Measurements from ENCODE around the gene RBM20. TPM values are rescaled to one million over a fixed set of nuclear protein-coding genes. Genes with fewer than 3 reads are reported as not detected.

Gene RBM20
- polyA plus RNA-seq, 1 donor (not counting 4 experiments of a cell fraction or from before 2014, with no cell fraction given): 0.01 TPM

GRCh38 chr10:110656612-110657011 lies 12.5 kb downstream of the RBM20 start:
- peaks cover 7% of the 10 kb centered on the region for H3K27me3 ChIP-seq (ENCODE audit: control insufficient read depth, extremely low read depth, insufficient read depth, low read length)
- no peak overlapping the region for H3K4me2 ChIP-seq (ENCODE audit: control insufficient read depth, extremely low read depth, insufficient read depth, low read depth, low read length)
- no peaks in the 10 kb centered on the region for H4K20me1 ChIP-seq (ENCODE audit: control insufficient read depth, extremely low read depth, insufficient read depth, low read length)
- no peaks in the 10 kb centered on the region for H3K79me2 ChIP-seq (ENCODE audit: control insufficient read depth, insufficient read depth, low read length)
- no peak overlapping the region for H3K27ac ChIP-seq (ENCODE audit: control insufficient read depth, insufficient read depth, low read length)
- H3K9ac ChIP-seq (ENCODE audit: control insufficient read depth, extremely low read depth, insufficient read depth, low read length): no peak overlapping the region
- no peak for DNase-seq (ENCODE audit: low read depth, low spot score)
- H2AFZ ChIP-seq (ENCODE audit: control insufficient read depth, low read length): no peak overlapping the region
- dilution Hi-C loops (cut with MboI; ENCODE audit: extremely low pct_ligation_motif_present, low sequenced_read_pairs): no loop called here
- H3K4me1 ChIP-seq (ENCODE audit: control insufficient read depth, extremely low read depth, insufficient read depth, low read length): peaks cover 5% of the 10 kb centered on the region
- no peaks in the 10 kb centered on the region for H3K36me3 ChIP-seq (ENCODE audit: control insufficient read depth in 2 of 2, extremely low read depth in 1 of 2, insufficient read depth in 2 of 2, low read length in 2 of 2)
- H3K9me3 ChIP-seq (ENCODE audit: control insufficient read depth, low read depth, low read length): no peaks in the 10 kb centered on the region
- peak; percentile 13 for FAIRE-seq
- H3K9me1 ChIP-seq (ENCODE audit: control insufficient read depth, extremely low read depth, insufficient read depth, low read length): no peaks in the 10 kb centered on the region
- H3K4me3 ChIP-seq (ENCODE audit: control insufficient read depth in 2 of 3, extremely low read depth in 1 of 3, insufficient read depth in 2 of 3, low read depth in 1 of 3, low read length in 3 of 3): no peak overlapping the region
- TF ChIP-seq EZH2 (IDR thresholded peaks at IDR 0.05; ENCODE audit: low read length) (no peak), CTCF (optimal IDR thresholded peaks at IDR 0.05 in 1 of 3, IDR thresholded peaks at IDR 0.05 in 1 of 3, conservative IDR thresholded peaks at IDR 0.05 in 1 of 3; ENCODE audit: extremely low read depth in 1 of 3, insufficient read depth in 2 of 3, low read length in 3 of 3) (no peak)

- Histone ChIP-seq H3K9me3 (ENCODE audit: control insufficient read depth, low read depth, low read length) (no peaks in the 10 kb centered on the region), H3K36me3 (ENCODE audit: control insufficient read depth in 2 of 2, extremely low read depth in 1 of 2, insufficient read depth in 2 of 2, low read length in 2 of 2) (no peaks in the 10 kb centered on the region), H3K4me2 (ENCODE audit: control insufficient read depth, extremely low read depth, insufficient read depth, low read depth, low read length) (no peak overlapping the region), H4K20me1 (ENCODE audit: control insufficient read depth, extremely low read depth, insufficient read depth, low read length) (no peaks in the 10 kb centered on the region), H3K9me1 (ENCODE audit: control insufficient read depth, extremely low read depth, insufficient read depth, low read length) (no peaks in the 10 kb centered on the region), H3K4me3 (ENCODE audit: control insufficient read depth in 2 of 3, extremely low read depth in 1 of 3, insufficient read depth in 2 of 3, low read depth in 1 of 3, low read length in 3 of 3) (no peak overlapping the region), H3K4me1 (ENCODE audit: control insufficient read depth, extremely low read depth, insufficient read depth, low read length) (peaks cover 5% of the 10 kb centered on the region), H3K9ac (ENCODE audit: control insufficient read depth, extremely low read depth, insufficient read depth, low read length) (no peak overlapping the region), H2AFZ (ENCODE audit: control insufficient read depth, low read length) (no peak overlapping the region), H3K27ac (ENCODE audit: control insufficient read depth, insufficient read depth, low read length) (no peak overlapping the region), H3K27me3 (ENCODE audit: control insufficient read depth, extremely low read depth, insufficient read depth, low read length) (peaks cover 4% of the 10 kb centered on the region), H3K79me2 (ENCODE audit: control insufficient read depth, insufficient read depth, low read length) (no peaks in the 10 kb centered on the region)
- dilution Hi-C loops (cut with MboI; ENCODE audit: extremely low pct_ligation_motif_present, low sequenced_read_pairs): no loop called here
- FAIRE-seq: no peak
- no peak for DNase-seq (ENCODE audit: low read depth, low spot score)
- TF ChIP-seq CTCF (optimal IDR thresholded peaks at IDR 0.05 in 1 of 3, IDR thresholded peaks at IDR 0.05 in 1 of 3, conservative IDR thresholded peaks at IDR 0.05 in 1 of 3; ENCODE audit: extremely low read depth in 1 of 3, insufficient read depth in 2 of 3, low read length in 3 of 3) (no peak), EZH2 (IDR thresholded peaks at IDR 0.05; ENCODE audit: low read length) (no peak)
Observed at GRCh38 chr10:110657973-110658691, 14.0 kb downstream of the RBM20 start.

Data from keratinocyte (primary cell).